NOMO-1 treated with DMSO at 0.1 percent for 48 hours (cell line): ENCODE measurements around the gene FAM222A.

Experiments used
- DNase-seq: peaks from one replicate; lab custom pipeline; 2025; ENCODE audit not compliant: unreplicated experiment; lab: John Stamatoyannopoulos, UW

FAM222A gene

GRCh38 chr12:109737126-109737525 lies 23.5 kb downstream of the FAM222A start:
- no peak for DNase-seq

GRCh38 chr12:109737631-109738030 lies 24.0 kb downstream of the FAM222A start:
- DNase-seq: no peak

DNA sequence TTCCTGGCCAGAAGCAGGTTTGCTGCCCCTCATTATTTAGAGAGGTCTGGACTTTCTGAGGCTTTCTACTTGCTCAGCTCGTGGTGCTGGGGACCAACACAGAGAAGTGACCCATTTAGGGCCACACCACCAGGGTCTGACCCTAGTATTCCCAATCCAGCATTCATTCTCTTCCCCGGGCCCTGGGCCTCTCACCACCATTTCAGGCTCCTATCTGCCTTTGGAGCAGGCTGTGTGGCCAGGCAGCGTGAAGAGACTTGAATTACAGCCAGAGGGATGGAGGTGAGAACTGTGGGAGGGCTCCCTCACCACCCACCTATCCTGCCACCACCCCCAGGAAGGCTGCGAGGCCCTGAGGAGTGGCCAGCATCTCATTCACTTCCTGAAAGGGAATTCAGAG lies 24.6 kb downstream of the FAM222A start:
- no peak for DNase-seq

DNA sequence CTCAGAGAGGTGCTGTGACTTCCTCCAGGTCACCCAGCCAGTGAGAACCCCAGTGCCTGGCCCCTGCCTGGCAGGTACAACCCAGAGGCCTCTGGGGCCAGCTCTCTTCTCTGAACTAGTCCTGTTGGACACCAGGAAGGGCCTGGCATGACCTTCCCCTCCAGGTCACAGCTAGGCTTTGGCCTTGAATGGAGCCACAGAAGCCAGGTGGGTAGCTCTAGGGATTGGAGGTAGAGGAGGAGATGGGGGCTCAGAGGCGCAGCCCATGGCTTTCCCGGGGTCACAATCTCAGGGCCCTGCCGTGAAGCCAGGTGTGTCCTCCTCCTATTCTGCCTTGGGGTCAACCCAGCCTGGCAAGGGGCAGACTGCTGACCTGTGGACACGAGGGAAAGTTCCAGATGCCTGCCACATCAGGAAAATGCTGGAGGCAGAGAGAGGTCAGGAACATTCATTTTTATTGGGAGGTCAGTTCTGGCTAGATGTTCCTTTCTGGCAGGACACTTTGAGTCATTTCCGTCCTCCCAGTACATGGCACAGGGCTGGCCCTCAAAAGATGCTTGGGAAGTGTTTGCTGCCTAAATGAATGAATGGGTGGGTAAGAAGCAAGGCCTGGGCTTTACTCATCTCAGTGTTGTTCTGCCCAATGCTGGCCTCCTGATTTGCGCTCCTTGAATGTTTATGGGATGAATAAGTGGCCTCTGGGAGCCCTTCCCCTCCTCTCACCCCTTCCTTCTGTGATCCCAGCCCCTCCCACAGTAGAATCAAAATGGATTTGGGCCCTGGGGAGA lies 25.4 kb downstream of the FAM222A start:
- no peak for DNase-seq

DNA sequence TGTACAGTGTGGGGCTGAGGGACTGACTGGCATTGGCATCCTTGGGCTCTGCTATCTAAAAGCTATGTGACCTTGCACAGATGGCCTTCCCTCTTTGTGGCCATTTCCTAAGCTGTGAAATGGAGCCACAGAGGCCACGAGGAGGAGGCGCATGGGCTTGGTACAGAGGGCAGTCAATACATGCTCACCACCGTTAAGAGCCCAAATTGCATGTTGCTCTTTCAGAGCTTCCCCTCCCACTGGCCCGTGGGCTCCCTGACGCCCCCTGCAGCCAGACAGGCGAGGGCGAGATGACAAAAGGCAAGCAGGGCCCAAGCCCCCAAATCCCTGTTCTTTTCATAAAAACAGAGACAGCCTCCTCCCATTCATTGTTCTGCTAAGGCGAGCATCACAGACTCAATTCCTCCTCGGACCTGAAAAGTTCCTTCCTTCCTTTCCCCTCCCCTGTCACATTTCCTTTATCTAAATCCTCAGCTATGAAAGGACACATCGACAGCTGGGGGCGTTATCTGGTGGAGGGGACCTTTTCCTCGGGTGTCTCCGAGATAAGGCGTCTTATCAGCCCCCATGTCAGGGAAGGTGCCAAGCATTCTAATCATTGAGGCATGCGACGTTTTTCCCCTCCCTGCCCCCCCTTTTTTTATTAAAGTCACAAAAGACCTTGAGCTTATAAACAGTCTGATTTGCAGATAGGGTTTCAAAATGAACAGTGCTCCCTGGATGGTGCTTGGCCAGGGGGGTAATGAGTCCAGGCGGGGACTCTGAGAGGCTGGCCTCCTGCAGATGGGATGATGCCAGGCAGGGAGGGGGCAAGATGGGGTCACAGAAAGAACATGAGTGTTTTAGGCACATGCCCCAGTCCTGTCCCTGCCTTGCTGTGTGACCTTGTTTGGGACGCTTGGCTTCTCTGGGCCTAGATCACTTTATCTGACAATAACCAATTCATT lies 26.4 kb downstream of the FAM222A start:
- no peak for DNase-seq

GRCh38 chr12:109740694-109741245 lies 27.1 kb downstream of the FAM222A start:
- no peak for DNase-seq

DNA sequence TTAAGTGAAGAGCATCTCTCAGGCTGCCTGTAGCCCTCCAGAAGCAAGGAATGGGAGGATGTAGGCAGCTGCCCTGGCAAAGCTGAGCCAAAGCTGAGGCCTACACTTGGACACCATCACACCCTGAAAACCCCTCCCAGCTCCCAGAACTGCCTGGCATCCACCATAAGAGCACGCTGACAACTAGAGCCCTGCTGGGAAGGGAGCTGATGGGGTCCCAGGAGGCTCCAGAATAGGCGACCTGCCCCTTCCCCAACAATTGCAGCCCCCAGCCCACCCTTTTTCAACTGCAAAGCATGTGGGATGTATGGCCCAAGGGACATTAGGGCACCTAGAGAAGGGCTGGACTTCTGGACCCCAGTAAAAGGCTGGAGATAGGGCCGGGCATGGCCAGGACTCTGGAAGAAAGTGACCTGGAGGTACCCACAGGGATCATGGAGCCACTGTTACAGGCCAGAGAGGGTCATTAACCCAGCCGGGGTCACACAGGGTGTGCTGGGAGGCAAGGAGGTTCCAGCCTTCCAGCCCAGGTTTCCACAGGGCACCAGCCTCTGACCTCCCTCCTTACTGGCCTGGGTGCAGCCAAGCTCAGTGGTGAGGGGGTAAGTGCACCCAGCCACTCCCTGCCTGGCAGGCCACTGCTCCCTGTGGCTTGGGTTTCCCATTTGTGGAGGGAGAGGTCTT lies 27.8 kb downstream of the FAM222A start:
- DNase-seq: no peak

GRCh38 chr12:109741970-109742703 lies 28.5 kb downstream of the FAM222A start:
- no peak for DNase-seq

DNA sequence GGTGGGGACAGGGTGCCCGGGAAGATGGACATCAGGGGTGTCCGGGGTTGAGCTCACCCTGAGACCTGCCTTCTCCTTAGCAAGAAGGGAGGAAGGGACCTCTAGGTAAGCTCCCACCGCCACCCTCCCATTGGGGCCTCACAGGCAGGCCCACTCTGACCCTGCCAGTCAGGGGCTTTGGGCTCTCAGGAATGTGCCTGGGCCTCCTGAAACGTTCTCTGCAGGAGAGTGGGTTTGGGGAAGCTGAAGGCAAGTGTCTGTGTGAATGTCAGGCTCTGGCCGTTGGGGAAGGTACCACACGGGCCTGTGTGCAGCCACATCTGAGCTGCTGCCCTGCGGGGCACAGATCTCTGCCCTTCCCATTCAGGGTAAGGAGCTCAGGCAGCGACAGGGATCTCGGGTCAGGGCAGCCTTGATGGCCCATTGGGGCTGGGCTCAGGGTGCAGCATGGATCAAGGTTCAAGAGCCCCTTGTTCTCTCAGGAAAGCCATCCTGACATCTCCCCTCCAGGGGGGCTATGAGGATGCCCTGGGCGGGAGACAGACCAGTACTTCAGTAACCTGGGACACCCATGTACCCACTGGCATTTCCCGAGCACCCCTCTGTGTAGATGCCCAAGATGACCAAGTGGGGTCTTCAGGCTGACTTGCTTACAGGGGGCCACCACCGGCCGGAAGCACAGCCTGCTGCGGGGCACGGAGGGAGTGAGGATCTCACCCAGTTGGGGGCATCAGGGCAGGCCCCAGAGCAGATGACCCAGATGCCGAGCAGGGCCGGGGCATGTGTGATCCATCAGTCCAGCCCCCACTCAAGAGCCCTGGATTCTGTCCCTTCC lies 29.7 kb downstream of the FAM222A start:
- no peak for DNase-seq

GRCh38 chr12:109744026-109744425 lies 30.4 kb downstream of the FAM222A start:
- DNase-seq: no peak

DNA sequence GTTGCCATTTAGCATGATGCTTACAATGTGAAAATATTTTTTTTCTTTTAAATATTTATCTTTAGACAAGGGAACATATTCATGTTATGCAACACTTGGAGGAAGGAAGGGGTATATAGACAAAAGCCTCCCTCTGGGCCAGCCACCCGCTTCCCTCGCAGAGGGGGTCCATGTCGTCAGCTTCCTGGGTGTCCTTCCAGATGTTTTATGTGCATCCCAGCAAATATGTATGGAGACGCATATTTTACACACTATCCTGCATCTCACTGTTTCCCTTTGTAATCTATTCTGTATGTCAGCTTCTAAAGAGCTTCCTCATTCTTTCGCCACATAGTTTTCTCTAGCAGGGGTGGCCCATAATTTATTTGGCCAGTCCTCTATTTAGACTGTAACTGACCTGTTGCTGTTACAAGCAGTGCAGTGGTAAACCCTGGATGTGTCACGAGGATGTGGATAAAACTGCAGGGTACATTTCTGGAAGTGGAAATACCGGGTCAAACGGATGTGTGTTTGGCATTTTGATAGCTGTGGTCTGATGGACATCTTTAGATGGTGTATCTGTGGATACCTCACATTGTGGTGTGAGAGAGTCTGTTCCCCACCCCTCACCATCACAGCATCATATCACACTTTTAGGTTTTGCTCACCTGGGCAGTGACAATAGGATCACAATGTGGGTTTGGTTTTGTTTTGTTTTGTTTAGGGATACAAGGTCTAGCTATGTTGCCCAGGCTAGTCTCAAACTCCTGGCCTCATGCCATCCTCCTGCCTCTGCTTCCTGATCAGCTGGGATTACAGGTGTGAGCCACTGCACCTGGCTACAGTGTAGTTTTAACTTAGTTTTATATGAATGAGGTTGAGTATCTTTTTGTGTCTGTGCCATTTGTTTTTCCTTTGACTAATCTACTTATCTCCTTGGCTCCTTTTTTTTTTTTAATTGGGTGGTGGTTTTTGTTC lies 31.6 kb downstream of the FAM222A start:
- peak; percentile 29 for DNase-seq

- DNase-seq: no peak
These were observed 38.8 kb downstream of the FAM222A start for GRCh38 chr12:109752117-109753053.

GRCh38 chr12:109753054-109753401 lies 39.4 kb downstream of the FAM222A start:
- no peak for DNase-seq

GRCh38 chr12:109753959-109754358 lies 40.3 kb downstream of the FAM222A start:
- DNase-seq: no peak

DNA sequence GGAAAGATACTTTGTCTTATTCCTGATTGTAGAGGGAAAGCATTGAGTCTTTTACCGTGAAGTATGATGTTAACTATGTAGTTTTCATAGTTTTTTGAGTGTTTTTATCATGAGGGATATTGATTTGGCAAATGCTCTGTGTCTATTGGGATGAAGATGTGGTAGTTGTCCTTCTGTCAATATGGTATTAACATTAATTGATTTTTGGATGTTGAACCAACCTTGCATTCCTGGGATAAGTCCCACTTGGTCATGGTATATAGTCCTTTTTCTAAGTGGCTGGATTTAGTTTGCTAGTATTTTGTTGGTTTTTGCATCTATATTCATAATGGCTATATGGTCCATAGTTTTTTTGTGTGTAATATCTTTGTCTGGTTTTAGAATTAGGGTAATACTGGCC lies 42.8 kb downstream of the FAM222A start:
- DNase-seq: no peak

DNA sequence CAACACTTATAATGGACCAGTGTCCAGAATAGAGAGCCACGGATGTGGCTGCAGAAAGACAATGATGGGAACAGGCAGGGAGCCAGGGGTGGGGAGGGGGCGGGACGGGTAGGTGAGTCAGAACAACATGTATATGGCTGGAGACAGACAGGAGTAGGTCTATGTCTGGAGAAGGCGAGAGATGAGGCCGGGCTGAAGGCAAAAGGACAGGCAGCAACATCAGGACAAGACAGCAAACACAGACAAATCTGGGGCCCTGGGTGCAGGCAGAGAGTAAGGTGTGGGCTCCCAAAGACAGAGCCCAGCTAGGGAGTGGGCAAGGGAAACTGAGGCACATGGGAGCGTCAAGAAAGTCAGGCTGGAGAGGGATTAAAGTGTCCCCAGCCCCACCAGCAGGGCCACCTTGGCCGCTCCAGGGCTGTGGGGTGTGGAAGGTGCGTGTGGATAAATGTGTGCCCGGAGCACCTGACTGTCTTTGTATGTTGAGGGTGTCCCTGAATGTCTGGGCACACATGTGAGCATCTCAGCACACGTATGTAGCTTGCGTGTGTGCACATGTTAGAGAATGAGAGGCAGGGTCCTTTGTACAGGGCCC lies 44.1 kb downstream of the FAM222A start:
- DNase-seq: no peak
